Mucosa of gallbladder (tissue), 1 donor: ENCODE data around the gene LCE2D. TPM values are rescaled to one million over a fixed set of nuclear protein-coding genes. Genes with fewer than 3 reads are reported as not detected.
"Not testable (repeated sequence)": the region's sequence is repeated elsewhere in the genome, so short reads cannot be mapped to it uniquely, and the experiment has no call there.

Experiments used
- DNase-seq: peaks from one replicate; pipeline ENCODE4 v3.0.0-alpha.2; 2020; ENCODE audit warnings: low spot score
- total RNA-seq: library from RNA; stranded (reverse); gene quantifications from one replicate; pipeline ENCODE4 v1.2.1, GENCODE V29; 2021
- donor health status: DM: no; HTN: no; CAD: no.

The LCE2D gene, protein sequence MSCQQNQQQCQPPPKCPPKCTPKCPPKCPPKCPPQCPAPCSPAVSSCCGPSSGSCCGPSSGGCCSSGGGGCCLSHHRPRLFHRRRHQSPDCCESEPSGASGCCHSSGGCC
- total RNA-seq = not detected

GRCh38 chr1:152663098-152663497 is at the start of gene LCE2D:
Gene LCE2D, plus strand, starts transcription at chr1:152663380. Its CDS starts 726 bp downstream, at chr1:152664106.
- no peak for DNase-seq

- no peak for DNase-seq
Measured at GRCh38 chr1:152613511-152613910, 49.7 kb upstream of the LCE2D start, which contains the start of gene LCE3B. Gene LCE3B, plus strand, starts transcription at chr1:152613811. Its CDS starts 0 bp downstream, at chr1:152613811.

GRCh38 chr1:152621993-152622392 is 41.2 kb upstream of the LCE2D start:
- DNase-seq = no peak

- DNase-seq = no peak
Measured at GRCh38 chr1:152622803-152623202, 40.4 kb upstream of the LCE2D start, which contains the start of gene LCE3A. Gene LCE3A, minus strand, starts transcription at chr1:152623103. Its CDS starts 0 bp downstream, at chr1:152623103.

DNA sequence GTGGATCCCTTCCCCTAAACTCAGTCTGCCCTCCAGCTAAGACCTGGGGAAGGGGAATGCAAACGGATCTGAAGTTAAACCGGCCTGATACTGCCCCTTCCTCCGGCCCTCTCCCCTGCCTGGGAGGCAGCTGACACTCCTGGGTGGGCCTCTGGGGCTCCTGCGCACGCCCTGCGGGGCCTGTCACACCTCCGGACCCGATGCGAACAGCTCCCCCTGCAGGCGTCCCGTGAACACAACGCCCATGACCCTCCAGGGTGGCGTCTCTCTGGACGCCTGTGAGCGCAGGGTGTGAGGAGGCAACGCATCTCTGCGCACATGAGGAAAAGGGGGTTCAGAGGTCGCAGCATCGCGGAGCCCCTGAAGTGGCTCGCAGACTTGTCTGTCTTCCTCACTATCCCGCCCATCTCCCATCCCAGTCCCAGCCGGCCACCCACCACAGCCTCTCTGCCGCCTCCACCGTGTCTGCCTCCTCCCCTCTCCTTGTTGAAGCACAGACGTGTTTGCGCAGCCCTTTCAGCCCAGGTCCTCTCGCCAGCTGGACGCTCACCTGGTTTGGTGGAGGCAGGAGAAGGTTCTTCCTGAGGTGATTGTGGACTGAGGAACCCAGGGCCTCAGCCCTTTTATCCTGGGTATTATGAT is 39.9 kb upstream of the LCE2D start:
- no peak for DNase-seq

DNA sequence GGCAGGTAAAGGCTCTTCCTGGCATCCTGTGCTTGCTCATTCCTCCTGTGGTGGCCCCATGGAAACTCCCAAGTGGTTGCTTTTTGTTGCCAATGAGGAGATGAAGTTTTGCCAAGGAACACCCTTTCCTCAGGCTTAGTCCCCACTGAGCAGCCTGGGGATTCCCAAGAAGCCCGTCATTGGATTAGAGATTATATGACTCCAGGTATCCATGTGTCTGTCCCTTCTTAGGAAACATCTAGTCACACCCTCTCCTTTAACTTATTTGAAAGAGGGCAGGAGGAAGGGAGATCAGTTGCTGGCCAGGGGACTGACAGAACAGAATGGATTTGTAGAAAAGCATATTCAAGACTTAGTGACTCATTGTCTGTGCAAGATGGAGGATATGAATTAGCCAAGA is 36.4 kb upstream of the LCE2D start:
- no peak for DNase-seq

- no peak for DNase-seq
Measured at GRCh38 chr1:152630596-152630995, 32.6 kb upstream of the LCE2D start.

- DNase-seq = no peak
Measured at GRCh38 chr1:152640351-152640750, 22.8 kb upstream of the LCE2D start.

GRCh38 chr1:152643945-152644344 is 19.2 kb upstream of the LCE2D start:
- no peak for DNase-seq

DNA sequence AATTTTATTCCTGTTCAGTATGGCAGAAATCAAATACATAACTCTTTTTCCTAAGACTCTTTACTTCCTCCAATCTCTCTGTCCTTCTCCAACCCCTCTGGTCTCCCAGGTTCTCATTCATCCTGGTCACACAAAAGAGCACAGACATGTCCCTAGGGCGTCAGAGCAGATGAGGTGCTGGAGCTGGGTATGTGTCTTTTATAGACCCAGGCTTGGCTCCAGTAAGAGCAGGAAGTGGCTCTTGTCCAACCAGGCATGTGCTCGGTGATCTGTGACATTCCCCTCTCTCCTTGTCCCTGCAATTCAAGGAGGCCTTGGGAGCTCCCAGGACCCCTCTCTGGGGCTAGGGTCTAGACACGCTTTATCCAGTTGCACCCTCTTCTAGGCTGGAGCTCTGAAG is 18.0 kb upstream of the LCE2D start:
- no peak for DNase-seq

GRCh38 chr1:152646656-152647055 is 16.5 kb upstream of the LCE2D start:
- no peak for DNase-seq

DNA sequence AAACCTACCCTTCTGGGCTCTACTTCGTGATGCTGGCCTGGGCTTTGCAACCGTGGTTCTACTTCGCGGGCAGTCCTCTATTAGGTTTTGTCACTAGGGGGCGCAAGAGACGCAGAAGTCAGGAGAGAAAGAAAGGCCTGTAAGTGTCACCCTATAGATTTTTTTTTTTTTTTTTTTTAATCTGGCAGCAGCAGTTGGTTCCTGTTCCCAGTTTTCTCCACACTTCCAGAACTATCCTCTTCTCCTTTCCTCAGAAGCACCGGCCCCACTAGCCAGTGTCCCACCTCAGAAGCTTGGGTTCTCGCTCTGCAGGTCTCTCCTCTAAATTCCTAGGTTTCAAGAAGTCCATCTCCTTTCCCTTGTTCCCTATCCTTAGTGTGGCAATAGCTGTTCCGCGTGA is 9.1 kb upstream of the LCE2D start:
- DNase-seq = peak; percentile 53

DNA sequence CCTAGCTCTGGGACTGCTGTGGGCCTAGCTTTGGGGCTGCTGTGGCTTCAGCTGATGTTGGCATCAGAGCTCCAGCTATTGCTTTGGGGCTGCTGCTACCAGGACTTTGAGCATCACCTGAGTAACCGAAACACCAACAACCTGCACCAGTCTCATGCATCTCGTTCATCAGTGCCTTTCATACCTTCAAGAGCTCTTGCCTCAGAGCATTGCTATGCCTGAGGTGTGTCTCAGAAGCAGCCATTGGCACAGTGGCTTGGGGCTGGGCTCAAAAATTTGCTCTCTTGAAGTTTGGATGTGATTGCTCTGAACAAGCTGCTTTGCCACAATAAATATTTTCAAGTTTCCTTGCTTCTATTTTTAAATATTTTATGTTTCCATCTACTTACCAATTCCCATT is 6.7 kb upstream of the LCE2D start:
- no peak for DNase-seq

- DNase-seq = no peak
Measured at GRCh38 chr1:152657677-152658076, 5.5 kb upstream of the LCE2D start.

DNA sequence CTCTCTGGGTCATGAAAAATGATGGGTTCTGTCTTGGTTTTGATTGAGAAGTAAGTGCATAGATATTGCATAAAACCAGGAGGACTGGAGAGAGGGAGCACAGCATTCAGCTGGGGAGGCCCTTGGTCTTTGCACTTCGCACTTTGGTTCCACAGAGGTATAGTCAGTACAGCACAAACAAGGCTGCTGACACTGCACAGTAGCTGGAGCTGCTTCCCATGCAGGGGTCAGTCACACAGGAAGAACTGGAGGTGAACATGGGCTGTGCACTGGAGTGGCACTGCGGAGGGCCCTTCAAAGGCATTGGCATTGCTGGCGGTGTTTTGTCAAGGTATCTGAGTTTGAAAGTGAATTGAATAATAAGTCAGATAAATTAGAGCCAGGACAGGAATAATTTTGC is 4.5 kb upstream of the LCE2D start:
- no peak for DNase-seq

DNA sequence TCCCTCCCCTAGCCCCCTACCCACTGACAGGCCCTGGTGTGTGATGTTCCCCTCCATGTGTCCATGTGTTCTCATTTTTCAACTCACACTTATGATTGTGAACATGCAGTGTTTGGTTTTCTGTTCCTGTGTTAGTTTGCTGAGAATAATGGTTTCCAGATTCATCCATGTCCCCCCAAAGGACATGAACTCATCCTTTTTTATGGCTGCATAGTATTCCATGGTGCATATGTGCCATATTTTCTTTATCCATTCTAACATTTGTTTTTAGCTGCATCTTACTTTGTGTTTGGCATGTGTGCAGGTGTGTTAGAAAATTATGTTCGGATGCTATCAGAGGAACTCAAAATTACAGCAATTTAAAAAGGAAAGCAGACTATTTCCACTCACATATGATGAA is 3.0 kb downstream of the LCE2D start:
- DNase-seq = not testable (repeated sequence)

- DNase-seq = no peak
Measured at GRCh38 chr1:152667648-152668047, 4.5 kb downstream of the LCE2D start.

- no peak for DNase-seq
Measured at GRCh38 chr1:152673016-152673415, 9.8 kb downstream of the LCE2D start.

GRCh38 chr1:152674983-152675382 is 11.8 kb downstream of the LCE2D start, which contains the start of gene LCE2C:
Gene LCE2C, plus strand, starts transcription at chr1:152675279. Its CDS starts 737 bp downstream, at chr1:152676016.
- not testable (repeated sequence) for DNase-seq

GRCh38 chr1:152679459-152679858 is 16.3 kb downstream of the LCE2D start:
- DNase-seq = peak; percentile 16

DNA sequence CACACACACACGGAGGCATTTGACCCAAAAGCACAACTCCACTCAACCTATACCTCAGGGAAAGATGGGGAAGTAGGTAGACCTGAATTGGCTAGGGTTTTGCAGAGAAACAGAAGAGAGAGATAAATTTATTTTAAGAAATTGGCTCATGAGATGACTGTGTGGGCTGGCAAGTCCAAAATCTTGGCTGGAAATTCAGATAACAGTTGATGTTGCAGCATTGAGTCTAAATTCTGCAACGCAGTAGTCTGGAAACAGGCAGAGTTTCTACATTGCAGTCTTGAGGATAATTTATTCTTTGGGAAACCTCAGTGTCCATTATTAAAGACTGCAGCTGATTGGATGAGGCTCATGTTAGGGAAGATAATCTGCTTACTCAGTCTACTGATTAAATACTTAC is 18.4 kb downstream of the LCE2D start:
- no peak for DNase-seq

DNA sequence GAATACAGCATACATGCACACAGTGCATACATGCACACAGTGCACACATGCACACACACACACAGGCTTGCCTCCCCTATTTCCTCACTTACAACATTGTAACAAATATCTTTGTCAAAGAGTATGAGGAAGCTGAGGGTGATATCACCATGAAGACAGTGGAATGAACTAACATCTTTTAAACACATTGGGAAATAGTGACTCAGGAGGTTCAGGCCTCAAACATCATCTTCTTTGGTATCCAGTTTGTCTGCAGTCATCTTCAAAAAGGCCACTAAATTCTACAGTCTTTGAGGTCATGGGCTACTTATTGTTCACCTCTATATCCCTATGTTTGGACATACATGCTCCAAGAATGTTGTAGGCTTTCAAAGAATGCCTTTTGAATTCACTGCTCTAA is 20.7 kb downstream of the LCE2D start:
- DNase-seq = no peak

- DNase-seq = not testable (repeated sequence)
Measured at GRCh38 chr1:152685823-152686222, 22.6 kb downstream of the LCE2D start, which contains the start of gene LCE2B. Gene LCE2B, plus strand, starts transcription at chr1:152686123. Its CDS starts 721 bp downstream, at chr1:152686844.
